Measurements from ENCODE around the gene MYOM1.

The MYOM1 gene

GRCh38 chr18:3148930-3149535 lies 70.7 kb downstream of the MYOM1 start:
- no peak for DNase-seq

- DNase-seq = no peak
Measured at GRCh38 chr18:3147935-3148554, 71.7 kb downstream of the MYOM1 start.

DNA sequence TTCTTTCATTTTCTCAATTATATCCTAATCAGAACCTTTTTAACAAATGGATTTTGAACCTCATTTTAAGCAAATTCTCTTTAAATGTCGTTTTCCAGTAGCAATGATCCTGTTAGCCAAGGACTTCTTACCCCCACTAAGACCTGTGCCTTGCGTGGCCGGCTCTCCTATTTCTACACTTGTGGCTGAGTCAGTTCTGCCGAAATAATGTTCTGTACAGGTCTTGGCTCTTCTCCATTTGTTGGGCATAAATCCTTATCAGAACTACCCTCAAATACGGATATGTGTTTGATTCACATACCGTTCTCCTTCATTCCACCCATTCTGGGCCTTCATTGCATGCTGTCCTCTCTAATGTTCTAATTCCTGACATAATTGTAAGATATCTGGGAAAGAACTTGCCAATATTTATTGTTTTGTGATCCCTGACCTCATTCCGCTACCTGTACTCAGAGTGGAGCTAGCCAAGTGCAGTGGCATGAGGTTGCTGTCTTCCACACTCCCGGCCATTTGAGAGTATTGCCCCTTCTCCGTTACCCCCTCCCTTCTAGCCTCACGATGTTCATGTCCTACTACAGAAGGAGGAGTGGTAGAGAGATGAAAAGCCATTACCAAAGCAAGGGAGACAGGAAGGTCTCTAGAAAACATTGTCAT lies 78.7 kb downstream of the MYOM1 start:
- DNase-seq = no peak

DNA sequence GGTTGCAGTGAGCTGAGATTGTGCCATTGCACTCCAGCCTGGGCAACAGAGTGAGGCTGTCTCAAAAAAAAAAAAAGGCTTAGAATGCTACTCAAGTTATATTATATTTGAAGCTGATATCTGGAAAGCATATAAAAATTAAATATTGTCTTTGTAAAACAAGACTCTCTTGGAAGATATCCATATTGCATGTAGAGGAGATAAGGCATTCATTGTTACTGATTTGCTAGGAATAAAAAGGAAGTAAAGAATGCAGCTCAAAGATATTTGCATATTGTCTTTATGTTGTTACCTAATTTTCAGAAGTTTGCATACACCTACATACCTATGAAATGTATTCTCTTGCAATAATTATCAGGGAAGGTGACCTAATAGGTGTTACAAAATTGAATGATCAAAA lies 79.4 kb downstream of the MYOM1 start:
- DNase-seq = no peak

DNA sequence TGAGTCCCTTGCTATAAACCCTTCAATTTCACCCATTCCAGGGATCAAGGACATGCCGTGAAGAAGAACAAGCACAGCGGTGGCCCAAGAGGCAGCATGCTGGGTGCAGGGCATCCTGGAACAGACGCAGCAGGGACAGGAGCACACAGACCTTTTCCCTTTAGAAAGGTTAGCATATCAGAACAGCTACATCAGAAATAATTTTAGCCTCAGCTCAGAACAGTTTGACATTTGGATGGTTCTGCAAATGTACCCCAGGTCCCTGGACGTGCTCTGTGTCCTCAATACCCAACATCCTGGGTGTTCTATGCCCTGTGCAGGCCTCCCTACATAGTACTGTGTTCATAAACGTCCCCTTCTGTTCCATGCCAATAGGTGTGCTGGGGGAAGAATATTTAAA lies 80.4 kb downstream of the MYOM1 start:
- DNase-seq = no peak

DNA sequence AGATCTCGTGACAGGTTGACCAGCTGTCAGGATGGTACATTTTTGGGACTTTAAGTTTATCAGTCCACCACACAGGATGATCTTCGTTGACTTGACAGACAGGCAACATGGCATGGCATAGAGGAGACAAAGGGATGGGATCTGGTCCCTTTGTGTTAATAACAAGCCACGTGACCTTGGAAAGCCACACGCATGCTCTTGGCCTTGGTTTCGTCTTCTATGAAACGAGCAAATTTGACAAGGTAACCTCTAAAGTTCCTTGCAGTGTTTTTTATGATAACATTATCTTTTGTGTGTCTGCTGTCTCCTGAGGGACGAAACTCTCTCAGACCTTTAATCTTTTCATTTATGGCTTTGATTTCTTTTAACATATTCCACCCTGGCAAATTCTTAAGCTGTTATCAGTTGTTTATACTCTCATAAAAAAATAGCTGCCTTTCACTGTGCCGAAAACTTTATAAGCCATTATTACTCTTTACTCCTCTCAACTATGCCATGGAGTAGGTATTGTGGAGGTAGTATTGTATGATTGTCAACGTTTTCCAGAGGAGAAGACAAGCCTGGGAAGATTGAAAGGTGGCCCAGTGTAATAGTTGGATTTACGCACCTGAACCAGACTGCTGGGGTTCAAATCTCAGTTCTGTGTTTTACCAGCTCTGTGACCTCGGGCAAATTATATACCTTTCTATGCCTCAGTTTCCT lies 81.3 kb downstream of the MYOM1 start:
- no peak for DNase-seq

DNA sequence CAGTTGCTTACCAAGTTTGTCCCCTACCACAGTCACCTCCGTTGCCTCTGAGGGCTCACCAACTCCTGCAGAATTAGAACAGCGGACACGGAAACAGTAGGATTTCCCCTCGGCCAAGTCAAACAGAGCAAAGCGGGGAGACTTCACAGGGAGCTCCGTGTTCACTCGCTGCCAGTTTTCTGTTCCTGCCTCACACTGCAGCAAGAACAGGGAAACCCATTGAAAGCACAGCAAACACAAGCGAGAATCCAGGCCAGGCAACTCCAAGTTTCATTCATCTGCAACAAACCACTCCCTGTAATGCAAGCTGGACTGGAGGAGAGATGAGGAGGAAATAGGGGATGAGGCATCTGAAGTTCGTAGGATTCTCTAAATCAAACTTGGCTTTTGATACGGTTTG lies 84.2 kb downstream of the MYOM1 start:
- DNase-seq = no peak

- no peak for DNase-seq
Measured at GRCh38 chr18:3132700-3133099, 87.1 kb downstream of the MYOM1 start.

- no peak for DNase-seq
Measured at GRCh38 chr18:3130344-3130743, 89.4 kb downstream of the MYOM1 start.

GRCh38 chr18:3129053-3129864 lies 90.5 kb downstream of the MYOM1 start:
- peak; percentile 92 for DNase-seq

DNA sequence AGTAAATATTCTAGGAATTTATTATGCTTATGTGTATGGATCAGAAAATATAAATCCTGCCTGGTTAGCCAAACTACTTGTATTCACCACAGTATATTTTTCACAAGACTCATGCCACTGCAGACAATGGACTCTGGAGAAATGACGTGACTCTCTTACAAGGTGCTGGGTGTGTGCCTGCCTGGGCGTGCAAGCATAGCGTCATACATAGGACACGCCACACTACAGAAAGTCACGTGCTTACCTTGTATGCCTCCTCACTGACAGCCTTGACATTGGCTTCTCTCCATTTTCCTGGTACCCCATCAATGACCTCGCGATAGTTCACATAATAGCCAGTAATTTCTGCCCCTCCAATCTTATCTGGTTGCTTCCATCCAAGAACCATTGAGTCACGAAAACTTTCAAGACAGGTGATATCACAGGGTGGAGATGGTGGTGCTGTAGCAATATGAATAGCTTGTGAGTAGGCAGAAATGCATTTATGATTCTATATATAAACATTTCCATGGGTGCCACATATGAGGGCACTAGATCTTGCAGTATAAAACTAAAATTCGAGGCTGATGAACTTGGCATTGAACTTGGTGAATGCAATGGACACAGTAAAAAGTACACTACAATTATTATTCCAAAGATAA lies 93.2 kb downstream of the MYOM1 start:
- DNase-seq = no peak

DNA sequence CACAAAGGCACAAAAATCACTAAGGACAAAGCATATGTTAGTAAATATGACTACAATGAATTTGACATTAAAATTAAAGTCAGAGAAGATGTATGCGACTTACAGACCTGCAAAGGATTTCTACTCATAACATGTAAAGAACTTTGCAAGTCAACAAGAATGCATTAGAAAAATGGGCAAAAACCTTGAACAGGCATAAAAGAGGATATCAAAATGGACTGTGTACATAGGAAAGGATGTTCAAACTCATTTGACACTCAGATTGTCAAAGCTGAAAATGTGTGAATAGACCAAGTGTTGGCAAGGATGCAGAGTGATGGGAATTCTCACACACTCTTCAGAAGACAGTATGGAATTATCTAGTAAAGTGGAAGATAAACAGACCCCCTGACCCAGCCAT lies 94.9 kb downstream of the MYOM1 start:
- DNase-seq = no peak

DNA sequence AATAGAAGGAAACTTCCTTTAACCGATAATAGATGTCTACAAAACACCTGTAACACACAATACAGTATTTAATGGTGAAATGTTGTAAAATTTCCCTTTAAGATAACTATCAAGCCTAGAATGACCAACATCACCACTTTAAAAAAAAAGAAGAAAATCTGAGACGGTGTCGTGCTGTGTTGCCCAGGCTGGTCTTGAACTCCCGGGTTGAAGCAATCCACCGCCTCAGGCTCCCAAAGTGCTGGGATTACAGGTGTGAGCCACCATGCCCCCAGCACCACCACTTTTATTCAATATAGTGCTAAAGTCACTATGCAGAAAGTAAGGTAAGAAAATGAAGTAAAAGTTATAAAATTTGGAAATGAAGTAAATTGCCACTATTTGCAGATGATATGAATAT lies 96.9 kb downstream of the MYOM1 start:
- DNase-seq = no peak

DNA sequence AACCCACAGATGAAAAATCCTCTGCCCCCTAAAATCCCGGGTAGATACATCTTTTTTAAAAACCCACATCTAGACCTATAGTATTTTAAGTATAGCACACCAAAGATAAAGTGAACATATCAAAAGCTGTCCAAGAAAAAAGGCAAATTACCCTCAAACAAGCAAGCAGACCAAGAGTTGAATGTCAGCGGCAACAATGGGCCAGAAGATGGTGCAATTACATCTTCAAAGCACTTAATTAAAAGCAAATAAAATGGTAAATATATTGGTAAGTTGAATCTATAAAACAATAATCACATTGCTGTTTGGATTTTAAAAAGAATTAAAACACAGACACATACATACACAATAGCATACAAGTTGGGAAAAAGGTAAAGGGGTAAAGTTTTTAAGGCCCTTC lies 98.5 kb downstream of the MYOM1 start:
- no peak for DNase-seq

GRCh38 chr18:3120356-3120755 lies 99.4 kb downstream of the MYOM1 start:
- DNase-seq = no peak

GRCh38 chr18:3119401-3120341 lies 100.1 kb downstream of the MYOM1 start:
- DNase-seq = no peak

DNA sequence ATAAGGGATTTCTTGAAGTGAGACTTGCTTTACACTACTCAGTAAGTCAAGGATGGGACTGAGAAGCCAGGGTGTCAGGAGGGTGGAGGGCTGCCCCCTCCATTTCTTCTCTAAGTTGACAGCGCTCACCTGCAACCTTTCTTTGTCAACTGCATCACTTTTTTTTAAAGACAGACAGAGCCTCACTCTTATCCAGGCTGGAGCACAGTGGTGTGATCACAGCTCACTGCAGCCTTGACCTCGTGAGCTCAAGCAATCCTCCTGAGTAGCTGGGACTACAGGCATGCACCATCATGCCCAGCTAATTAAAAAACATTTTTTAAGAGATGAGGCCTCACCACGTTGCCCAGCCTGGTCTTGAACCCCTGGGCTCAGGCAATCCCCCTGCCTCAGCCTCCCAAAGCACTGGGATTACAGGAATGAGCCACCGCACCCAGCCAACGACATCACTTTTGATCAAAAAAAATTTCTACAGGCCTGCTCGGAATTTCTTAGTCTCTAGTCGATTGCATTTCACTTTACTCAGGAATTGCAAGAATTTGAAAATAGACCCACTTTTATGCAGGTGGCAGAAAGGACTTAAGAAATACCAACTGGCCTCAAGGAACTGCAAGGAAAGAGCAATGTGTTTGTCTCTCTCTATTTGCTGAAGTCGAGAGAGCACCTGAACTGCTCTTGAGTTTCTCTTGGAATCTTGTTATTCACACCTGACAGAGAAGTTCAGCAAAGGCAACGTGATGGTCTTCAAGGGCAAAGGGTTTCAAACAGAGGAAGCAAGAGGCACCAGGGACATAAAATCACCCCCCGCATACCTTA lies 101.4 kb downstream of the MYOM1 start:
- no peak for DNase-seq

- DNase-seq = no peak
Measured at GRCh38 chr18:3117493-3118192, 102.1 kb downstream of the MYOM1 start.

- DNase-seq = no peak
Measured at GRCh38 chr18:3115447-3116030, 104.2 kb downstream of the MYOM1 start.

Data from activated effector memory CD4-positive, alpha-beta T cell treated with anti-CD3 and anti-CD28 coated beads, Interleukin-2, amount 50 U/mL, for 16 hours (primary cell).